ENCODE measurements around the gene KCND2. TPM values are rescaled to one million over a fixed set of nuclear protein-coding genes. Genes with fewer than 3 reads are reported as not detected.

The KCND2 gene
- polyA plus RNA-seq, 1 of the 3 experiments (the other 2 are of a cell fraction): not detected

- TF ChIP-seq NRF1 (IDR thresholded peaks at IDR 0.05; ENCODE audit: low read depth, low read length) (no peak), MAX (IDR thresholded peaks at IDR 0.05; ENCODE audit: low read depth) (no peak), JUND (IDR thresholded peaks at IDR 0.05) (no peak), PBX3 (IDR thresholded peaks at IDR 0.05) (no peak)
Measured at GRCh38 chr7:120733835-120734234, 460.9 kb downstream of the KCND2 start (continued).

- H3K4me3 ChIP-seq (ENCODE audit: low read depth in 2 of 2, low read length in 1 of 2): no peak overlapping the region
- no peak overlapping the region for H3K4me2 ChIP-seq
- no peaks in the 10 kb centered on the region for H3K36me3 ChIP-seq (replicated peaks in 1 of 2; ENCODE audit: control insufficient read depth in 1 of 2, insufficient read depth in 2 of 2, low read length in 1 of 2)
- no peaks in the 10 kb centered on the region for H3K27me3 ChIP-seq (ENCODE audit: insufficient read depth)
- H3K9ac ChIP-seq: no peak overlapping the region
- no peaks in the 10 kb centered on the region; the same call in 1 of the 2 replicates for H3K79me2 ChIP-seq (ENCODE audit: insufficient read depth)
- 1% methylated on average over 2 of the region's 2 CpGs for WGBS (ENCODE audit: low lambda C conversion rate)
- DNase-seq: no peak
- no peaks in the 10 kb centered on the region; a peak in 1 of 4 replicates for H3K4me1 ChIP-seq (ENCODE audit: control insufficient read depth in 1 of 2, insufficient read depth in 2 of 2, low read depth in 1 of 2, low read length in 1 of 2)
- no peak overlapping the region for H2AFZ ChIP-seq (ENCODE audit: low read depth)
- ChIA-PET POLR2A (no interaction called here), CTCF (interaction anchor here (3.3 kb wide), 1 partner anchor 10 kb away, joined by 19 read pairs; no protein-coding TSS in a partner anchor)
- TF ChIP-seq ZBTB33 (IDR thresholded peaks at IDR 0.05; ENCODE audit: borderline replicate concordance, low read depth) (no peak), PBX3 (IDR thresholded peaks at IDR 0.05) (no peak), TCF12 (IDR thresholded peaks at IDR 0.05) (no peak), FOSL2 (IDR thresholded peaks at IDR 0.05; ENCODE audit: borderline replicate concordance, low read depth) (no peak), TAF1 (IDR thresholded peaks at IDR 0.05; ENCODE audit: borderline replicate concordance, low read depth, low read length) (no peak), CTCF (IDR thresholded peaks at IDR 0.05) (no peak), CHD2 (IDR thresholded peaks at IDR 0.05; ENCODE audit: low read length, partially characterized antibody) (no peak), EP300 (IDR thresholded peaks at IDR 0.05; ENCODE audit: borderline replicate concordance in 1 of 2, low read depth in 1 of 2, low read length in 1 of 2) (no peak), POLR2AphosphoS5 (IDR thresholded peaks at IDR 0.05; ENCODE audit: low read depth, low read length) (no peak), MEF2A (IDR thresholded peaks at IDR 0.05; ENCODE audit: borderline replicate concordance, low read depth) (no peak), ELF1 (IDR thresholded peaks at IDR 0.05) (no peak), TEAD4 (IDR thresholded peaks at IDR 0.05; ENCODE audit: borderline replicate concordance, insufficient read depth) (no peak), FOXM1 (IDR thresholded peaks at IDR 0.05; ENCODE audit: low read depth) (no peak), RFX5 (IDR thresholded peaks at IDR 0.05; ENCODE audit: low read length) (no peak)
- H4K20me1 ChIP-seq (ENCODE audit: insufficient read depth): no peaks in the 10 kb centered on the region
- no peak overlapping the region for H3K27ac ChIP-seq (ENCODE audit: low read depth in 2 of 2, low read length in 1 of 2)
- no peaks in the 10 kb centered on the region for H3K9me3 ChIP-seq
- no peaks in the 10 kb centered on the region for H3K9me2 ChIP-seq
- no peaks in the 10 kb centered on the region for H3F3A ChIP-seq (replicated peaks; ENCODE audit: insufficient read depth)
Measured at GRCh38 chr7:120735791-120736190, 462.8 kb downstream of the KCND2 start.
